ENCODE results near the gene VTI1A. TPM values are rescaled to one million over a fixed set of nuclear protein-coding genes. Genes with fewer than 3 reads are reported as not detected.

Gene VTI1A
- total RNA-seq, 1 experiment from 2014 or later: 30.5 TPM

GRCh38 chr10:112637901-112638300, 190.9 kb downstream of the VTI1A start:
- no peak for DNase-seq (ENCODE audit: low spot score)

GRCh38 chr10:112639298-112639697, 192.3 kb downstream of the VTI1A start:
- no peak for DNase-seq (ENCODE audit: low spot score)

GRCh38 chr10:112640638-112641037, 193.6 kb downstream of the VTI1A start:
- no peak for DNase-seq (ENCODE audit: low spot score)

GRCh38 chr10:112643600-112644264, 196.7 kb downstream of the VTI1A start:
- no peak for DNase-seq (ENCODE audit: low spot score)

- no peak for DNase-seq (ENCODE audit: low spot score)
Measured at GRCh38 chr10:112644265-112644645, 197.2 kb downstream of the VTI1A start.

- no peak for DNase-seq (ENCODE audit: low spot score)
Measured at GRCh38 chr10:112649006-112649821, 202.2 kb downstream of the VTI1A start.

GRCh38 chr10:112649822-112650152, 202.8 kb downstream of the VTI1A start:
- DNase-seq (ENCODE audit: low spot score): no peak

- no peak for DNase-seq (ENCODE audit: low spot score)
Measured at GRCh38 chr10:112650588-112651030, 203.6 kb downstream of the VTI1A start.

- no peak for DNase-seq (ENCODE audit: low spot score)
Measured at GRCh38 chr10:112653215-112653614, 206.2 kb downstream of the VTI1A start.

- DNase-seq (ENCODE audit: low spot score): no peak
Measured at GRCh38 chr10:112653851-112654250, 206.8 kb downstream of the VTI1A start.

GRCh38 chr10:112654794-112655193, 207.8 kb downstream of the VTI1A start:
- DNase-seq (ENCODE audit: low spot score): no peak

- DNase-seq (ENCODE audit: low spot score): no peak
Measured at GRCh38 chr10:112655722-112656121, 208.7 kb downstream of the VTI1A start.

- no peak for DNase-seq (ENCODE audit: low spot score)
Measured at GRCh38 chr10:112658465-112658864, 211.4 kb downstream of the VTI1A start.

GRCh38 chr10:112658900-112659638, 212.1 kb downstream of the VTI1A start:
- no peak for DNase-seq (ENCODE audit: low spot score)

- DNase-seq (ENCODE audit: low spot score): no peak
Measured at GRCh38 chr10:112663234-112664125, 216.5 kb downstream of the VTI1A start.

GRCh38 chr10:112666094-112666493, 219.1 kb downstream of the VTI1A start:
- no peak for DNase-seq (ENCODE audit: low spot score)

GRCh38 chr10:112669989-112670388, 223.0 kb downstream of the VTI1A start:
- DNase-seq (ENCODE audit: low spot score): no peak

GRCh38 chr10:112671743-112672142, 224.7 kb downstream of the VTI1A start:
- no peak for DNase-seq (ENCODE audit: low spot score)

GRCh38 chr10:112672706-112673105, 225.7 kb downstream of the VTI1A start:
- no peak for DNase-seq (ENCODE audit: low spot score)

GRCh38 chr10:112675560-112676083, 228.6 kb downstream of the VTI1A start:
- DNase-seq (ENCODE audit: low spot score): no peak

GRCh38 chr10:112677689-112678088, 230.7 kb downstream of the VTI1A start:
- no peak for DNase-seq (ENCODE audit: low spot score)
